Measurements from ENCODE around the gene SLC28A3.

The SLC28A3 gene

GRCh38 chr9:84228130-84228720 lies 112.3 kb downstream of the SLC28A3 start:
- TF ChIP-seq, protein P1, sequence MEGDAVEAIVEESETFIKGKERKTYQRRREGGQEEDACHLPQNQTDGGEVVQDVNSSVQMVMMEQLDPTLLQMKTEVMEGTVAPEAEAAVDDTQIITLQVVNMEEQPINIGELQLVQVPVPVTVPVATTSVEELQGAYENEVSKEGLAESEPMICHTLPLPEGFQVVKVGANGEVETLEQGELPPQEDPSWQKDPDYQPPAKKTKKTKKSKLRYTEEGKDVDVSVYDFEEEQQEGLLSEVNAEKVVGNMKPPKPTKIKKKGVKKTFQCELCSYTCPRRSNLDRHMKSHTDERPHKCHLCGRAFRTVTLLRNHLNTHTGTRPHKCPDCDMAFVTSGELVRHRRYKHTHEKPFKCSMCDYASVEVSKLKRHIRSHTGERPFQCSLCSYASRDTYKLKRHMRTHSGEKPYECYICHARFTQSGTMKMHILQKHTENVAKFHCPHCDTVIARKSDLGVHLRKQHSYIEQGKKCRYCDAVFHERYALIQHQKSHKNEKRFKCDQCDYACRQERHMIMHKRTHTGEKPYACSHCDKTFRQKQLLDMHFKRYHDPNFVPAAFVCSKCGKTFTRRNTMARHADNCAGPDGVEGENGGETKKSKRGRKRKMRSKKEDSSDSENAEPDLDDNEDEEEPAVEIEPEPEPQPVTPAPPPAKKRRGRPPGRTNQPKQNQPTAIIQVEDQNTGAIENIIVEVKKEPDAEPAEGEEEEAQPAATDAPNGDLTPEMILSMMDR (IDR thresholded peaks at IDR 0.05; ENCODE audit: low read depth, low read length): no peak
- H3K4me3 ChIP-seq (ENCODE audit: low read depth, low read length): no peak overlapping the region

DNA sequence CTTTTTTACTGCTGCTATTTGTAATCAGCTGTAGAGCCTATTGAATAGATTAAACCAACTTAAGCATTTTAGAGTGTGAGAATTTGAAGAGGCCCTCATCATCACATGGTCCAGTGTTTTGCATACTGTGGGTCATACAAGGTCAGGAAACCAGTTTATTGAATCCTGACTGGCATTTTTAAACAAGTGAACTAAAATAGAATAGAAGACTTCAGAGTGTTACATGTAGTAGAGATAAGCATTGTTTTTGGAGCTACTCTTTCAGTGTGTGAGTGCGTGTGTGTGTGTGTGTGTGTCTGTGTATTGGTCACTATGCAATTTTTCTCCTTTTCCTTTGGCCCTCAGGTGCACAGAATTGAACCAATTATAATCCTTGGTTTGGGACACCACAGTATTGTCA lies 114.4 kb downstream of the SLC28A3 start:
- TF ChIP-seq, protein P1 (IDR thresholded peaks at IDR 0.05; ENCODE audit: low read depth, low read length): no peak
- no peak overlapping the region for H3K4me3 ChIP-seq (ENCODE audit: low read depth, low read length)

Data from WI38 (cell line).